Osteoblast (primary cell): ENCODE measurements around the gene ALDH1B1. TPM values are rescaled to one million over a fixed set of nuclear protein-coding genes. Genes with fewer than 3 reads are reported as not detected.

Experiments
- DNase-seq: peaks from one replicate; pipeline ENCODE4 v3.0.0; 2011; ENCODE audit warnings: low spot score, mixed read lengths; ENCODE audit not compliant: insufficient read length; ENCODE audit errors: missing footprints
- H2AFZ ChIP-seq: 2 replicates; pipeline ENCODE4 v1.6.0; 2011; ENCODE audit warnings: mild to moderate bottlenecking, low read length
- H3K27ac ChIP-seq: 2 replicates; pipeline ENCODE4 v1.5.1; 2011; ENCODE audit warnings: mild to moderate bottlenecking, low read depth, low read length, moderate library complexity
- H3K27me3 ChIP-seq: 2 replicates; pipeline ENCODE4 v1.6.0; 2012; ENCODE audit warnings: mild to moderate bottlenecking, control low read depth, inconsistent platforms, low read length, moderate library complexity; ENCODE audit not compliant: insufficient read depth
- H3K36me3 ChIP-seq: 2 replicates; pipeline ENCODE4 v1.5.1; 2011; ENCODE audit warnings: mild to moderate bottlenecking, low read length, control low read depth, moderate library complexity; ENCODE audit not compliant: insufficient read depth
- H3K4me1 ChIP-seq: 2 replicates; pipeline ENCODE4 v1.5.1; 2011; ENCODE audit warnings: mild to moderate bottlenecking, low read length, control low read depth, moderate library complexity; ENCODE audit not compliant: insufficient read depth
- H3K4me2 ChIP-seq: 2 replicates; pipeline ENCODE4 v1.6.0; 2011; ENCODE audit warnings: mild to moderate bottlenecking, low read length; ENCODE audit not compliant: insufficient read depth
- H3K4me3 ChIP-seq: fragments of 200-600 bp; sonication (generic); 3 replicates; pipeline ENCODE4 v1.5.1; 2012; ENCODE audit warnings: mild to moderate bottlenecking, low read length, inconsistent platforms; ENCODE audit not compliant: insufficient read depth
- H3K79me2 ChIP-seq: 2 replicates; pipeline ENCODE4 v1.6.0; 2012; ENCODE audit warnings: mild to moderate bottlenecking, low read length, control low read depth, inconsistent platforms; ENCODE audit not compliant: insufficient read depth
- H3K9me3 ChIP-seq: 2 replicates; pipeline ENCODE4 v1.5.1; 2011; ENCODE audit warnings: low read depth, low read length, control low read depth
- H4K20me1 ChIP-seq: 2 replicates; pipeline ENCODE4 v1.6.0; 2012; ENCODE audit warnings: mild to moderate bottlenecking, low read length, control low read depth; ENCODE audit not compliant: insufficient read depth
- CTCF ChIP-seq: IDR thresholded peaks from 2 replicates; pipeline ENCODE4 v1.5.1; 2011; ENCODE audit warnings: mild to moderate bottlenecking, low read depth, low read length, moderate library complexity; ENCODE audit errors: extremely low read depth
- total RNA-seq: library from RNA; depleted of rRNA; stranded (reverse); fragments of >200 nt; gene quantifications from 2 replicates; pipeline ENCODE4 v1.2.3, GENCODE V29; 2012

Gene ALDH1B1
- total RNA-seq, 1 donor = 38.0 TPM

- no peak overlapping the region for H3K4me3 ChIP-seq
- TF ChIP-seq CTCF = no peak
- H4K20me1 ChIP-seq = peaks cover 7% of the 10 kb centered on the region
- H3K4me1 ChIP-seq = peaks cover 4% of the 10 kb centered on the region
- H3K9me3 ChIP-seq = no peaks in the 10 kb centered on the region
- no peak for DNase-seq
- H2AFZ ChIP-seq = no peak overlapping the region
- no peak overlapping the region for H3K27ac ChIP-seq
- H3K4me2 ChIP-seq = no peak overlapping the region
- H3K79me2 ChIP-seq = peaks cover 2% of the 10 kb centered on the region
- H3K27me3 ChIP-seq = peaks cover 35% of the 10 kb centered on the region
- peaks cover 13% of the 10 kb centered on the region for H3K36me3 ChIP-seq
These were observed 9.5 kb downstream of the ALDH1B1 start for GRCh38 chr9:38401994-38402393.

- Histone ChIP-seq H3K9me3 (no peaks in the 10 kb centered on the region), H3K27me3 (peaks cover 35% of the 10 kb centered on the region), H3K79me2 (no peaks in the 10 kb centered on the region), H3K4me3 (no peak overlapping the region), H2AFZ (no peak overlapping the region), H4K20me1 (no peaks in the 10 kb centered on the region), H3K4me2 (no peak overlapping the region), H3K4me1 (peaks cover 4% of the 10 kb centered on the region), H3K27ac (no peak overlapping the region), H3K36me3 (no peaks in the 10 kb centered on the region)
- TF ChIP-seq CTCF = no peak
- DNase-seq = no peak
These were observed 11.8 kb downstream of the ALDH1B1 start for GRCh38 chr9:38404314-38404713.

- Histone ChIP-seq H3K4me2 (no peak overlapping the region), H3K4me3 (no peak overlapping the region), H2AFZ (no peak overlapping the region), H3K27ac (no peak overlapping the region), H3K36me3 (no peaks in the 10 kb centered on the region), H3K9me3 (no peaks in the 10 kb centered on the region), H4K20me1 (no peaks in the 10 kb centered on the region), H3K79me2 (no peaks in the 10 kb centered on the region), H3K27me3 (peaks cover 40% of the 10 kb centered on the region), H3K4me1 (no peaks in the 10 kb centered on the region)
- TF ChIP-seq CTCF = no peak
- no peak for DNase-seq
These were observed 13.3 kb downstream of the ALDH1B1 start for GRCh38 chr9:38405785-38406184.

- H3K4me2 ChIP-seq = no peak overlapping the region
- no peaks in the 10 kb centered on the region for H3K79me2 ChIP-seq
- H3K36me3 ChIP-seq = no peaks in the 10 kb centered on the region
- no peak for DNase-seq
- no peaks in the 10 kb centered on the region for H4K20me1 ChIP-seq
- no peak overlapping the region for H3K27ac ChIP-seq
- TF ChIP-seq CTCF = no peak
- H2AFZ ChIP-seq = no peak overlapping the region
- H3K4me3 ChIP-seq = no peak overlapping the region
- H3K4me1 ChIP-seq = no peaks in the 10 kb centered on the region
- no peaks in the 10 kb centered on the region for H3K9me3 ChIP-seq
- peaks cover 46% of the 10 kb centered on the region for H3K27me3 ChIP-seq
These were observed 14.1 kb downstream of the ALDH1B1 start for GRCh38 chr9:38406476-38407186.
